OCI-LY3 (cell line): ENCODE measurements around the gene LMX1A.
A peak's percentile ranks its signal among the peaks of the same experiment; 100 is the strongest.

Source experiments
- H2AFZ ChIP-seq: fragments of 200-600, 300-600 bp; shearing (Covaris generic); 2 replicates; pipeline ENCODE4 v1.6.0; 2014; ENCODE audit warnings: antibody characterized with exemption, low read depth, low read length
- H3K27ac ChIP-seq: fragments of 200-600, 300-600 bp; sonication (generic); 2 replicates; pipeline ENCODE4 v1.5.1; 2014; ENCODE audit warnings: mild to moderate bottlenecking, low read length, moderate library complexity, mixed read lengths
- H3K27me3 ChIP-seq: fragments of 200-600, 300-600 bp; sonication (generic); 2 replicates; pipeline ENCODE4 v1.6.1; 2014; ENCODE audit warnings: low read depth, low read length, mixed read lengths
- H3K36me3 ChIP-seq: fragments of 200-600, 300-600 bp; sonication (generic); replicated peaks from 2 replicates; pipeline ENCODE3; 2014; ENCODE audit warnings: low read depth, low read length, mixed read lengths
- H3K4me1 ChIP-seq: fragments of 300-600, 200-600 bp; sonication (generic); 2 replicates; pipeline ENCODE4 v1.6.1; 2014; ENCODE audit warnings: low read length, mixed read lengths
- H3K4me2 ChIP-seq: fragments of 200-600, 300-600 bp; sonication (generic); 2 replicates; pipeline ENCODE4 v1.6.1; 2014; ENCODE audit warnings: low read length, mixed read lengths
- H3K4me3 ChIP-seq: fragments of 300-600, 200-600 bp; sonication (generic); 2 replicates; pipeline ENCODE4 v1.5.1; 2014; ENCODE audit warnings: antibody characterized with exemption, mild to moderate bottlenecking, low read length, moderate library complexity
- H3K79me2 ChIP-seq: fragments of 300-600, 200-600 bp; shearing (Covaris generic); 2 replicates; pipeline ENCODE4 v1.6.1; 2014; ENCODE audit warnings: mild to moderate bottlenecking, low read length, mixed read lengths
- H3K9ac ChIP-seq: fragments of 300-600, 200-600 bp; shearing (Covaris generic); 2 replicates; pipeline ENCODE4 v1.6.0; 2014; ENCODE audit warnings: mild to moderate bottlenecking, low read length, moderate library complexity
- H3K9me3 ChIP-seq: fragments of 200-600, 300-600 bp; shearing (Covaris generic); 2 replicates; pipeline ENCODE4 v1.6.1; 2014; ENCODE audit warnings: low read length, mixed read lengths; ENCODE audit not compliant: insufficient read depth
- H4K20me1 ChIP-seq: fragments of 200-600, 300-600 bp; sonication (generic); 2 replicates; pipeline ENCODE4 v1.6.1; 2016; ENCODE audit warnings: low read length, mixed read lengths; ENCODE audit not compliant: insufficient read depth
- EZH2phosphoT487 ChIP-seq: fragments of 200-600 bp; shearing (Covaris generic); IDR thresholded peaks from 2 replicates; pipeline ENCODE4 v1.6.1; 2018; ENCODE audit warnings: antibody characterized with exemption, mixed run types, low read depth
- TF ChIP-seq, protein P1 (sequence below): fragments of 200-600, 300-600 bp; sonication (generic); IDR thresholded peaks from 2 replicates; pipeline ENCODE4 v1.5.1; 2014; ENCODE audit warnings: antibody characterized with exemption, low read length, low read depth

Gene LMX1A

DNA sequence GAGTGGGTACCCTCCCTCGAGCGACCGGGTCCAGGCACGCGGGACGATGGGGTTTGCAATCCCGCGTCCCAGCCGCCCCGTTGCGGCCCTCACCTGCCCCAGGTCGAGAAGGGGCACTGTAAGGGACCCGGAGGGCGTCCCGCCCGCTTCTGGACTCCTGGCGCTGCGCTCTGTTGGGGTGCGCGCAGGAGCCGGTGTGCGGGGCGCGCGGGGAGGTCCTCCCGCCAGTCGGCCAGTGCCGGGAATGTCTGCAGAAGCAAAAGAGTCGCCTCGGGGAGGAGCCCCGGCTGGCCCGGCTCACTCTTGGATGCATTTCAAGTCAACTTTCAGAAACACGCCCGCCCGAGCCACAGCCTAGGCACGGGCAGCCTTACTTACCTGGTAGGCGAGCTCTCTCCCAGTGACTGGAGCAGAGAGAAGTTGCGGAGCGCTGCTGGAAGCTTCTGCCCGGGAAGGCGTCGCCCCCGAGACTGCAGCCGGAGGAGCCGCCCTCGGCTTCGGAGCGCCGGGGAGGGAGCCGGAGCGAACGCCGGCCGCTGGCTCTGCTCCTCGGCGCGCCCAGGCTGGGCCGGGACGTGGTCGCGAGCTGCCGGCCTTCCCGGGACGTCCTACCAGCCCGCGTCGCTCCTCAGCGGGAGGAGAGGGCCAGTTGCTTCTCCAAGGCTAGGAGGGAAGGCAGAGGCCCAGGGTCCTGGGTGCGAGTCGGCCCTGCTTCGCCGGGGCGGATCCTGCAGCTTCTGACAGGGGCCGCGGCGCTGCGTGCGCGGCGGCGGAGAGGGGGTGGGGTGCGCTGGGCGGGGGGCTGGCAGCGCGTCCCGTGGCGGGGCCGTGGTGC, at the start of gene LMX1A:
TSS of gene LMX1A (minus strand) at position 739 of the 835 bp plus-strand sequence. CDS start 1,156 bp downstream, outside the sequence.
- H3K4me1 ChIP-seq, result no peaks in the 10 kb centered on the region
- no peaks in the 10 kb centered on the region for H4K20me1 ChIP-seq
- TF ChIP-seq EZH2phosphoT487, result no peak
- TF ChIP-seq, protein P1, sequence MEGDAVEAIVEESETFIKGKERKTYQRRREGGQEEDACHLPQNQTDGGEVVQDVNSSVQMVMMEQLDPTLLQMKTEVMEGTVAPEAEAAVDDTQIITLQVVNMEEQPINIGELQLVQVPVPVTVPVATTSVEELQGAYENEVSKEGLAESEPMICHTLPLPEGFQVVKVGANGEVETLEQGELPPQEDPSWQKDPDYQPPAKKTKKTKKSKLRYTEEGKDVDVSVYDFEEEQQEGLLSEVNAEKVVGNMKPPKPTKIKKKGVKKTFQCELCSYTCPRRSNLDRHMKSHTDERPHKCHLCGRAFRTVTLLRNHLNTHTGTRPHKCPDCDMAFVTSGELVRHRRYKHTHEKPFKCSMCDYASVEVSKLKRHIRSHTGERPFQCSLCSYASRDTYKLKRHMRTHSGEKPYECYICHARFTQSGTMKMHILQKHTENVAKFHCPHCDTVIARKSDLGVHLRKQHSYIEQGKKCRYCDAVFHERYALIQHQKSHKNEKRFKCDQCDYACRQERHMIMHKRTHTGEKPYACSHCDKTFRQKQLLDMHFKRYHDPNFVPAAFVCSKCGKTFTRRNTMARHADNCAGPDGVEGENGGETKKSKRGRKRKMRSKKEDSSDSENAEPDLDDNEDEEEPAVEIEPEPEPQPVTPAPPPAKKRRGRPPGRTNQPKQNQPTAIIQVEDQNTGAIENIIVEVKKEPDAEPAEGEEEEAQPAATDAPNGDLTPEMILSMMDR, result no peak
- H3K36me3 ChIP-seq, result no peaks in the 10 kb centered on the region
- peaks cover 18% of the 10 kb centered on the region for H3K27me3 ChIP-seq
- H3K9me3 ChIP-seq, result no peaks in the 10 kb centered on the region
- H3K27ac ChIP-seq, result no peak within 1 kb of the TSS
- no peak within 1 kb of the TSS for H3K4me2 ChIP-seq
- H3K79me2 ChIP-seq, result no peaks in the 10 kb centered on the region
- no peak within 1 kb of the TSS for H3K9ac ChIP-seq
- no peak within 1 kb of the TSS for H3K4me3 ChIP-seq
- no peak within 1 kb of the TSS for H2AFZ ChIP-seq

DNA sequence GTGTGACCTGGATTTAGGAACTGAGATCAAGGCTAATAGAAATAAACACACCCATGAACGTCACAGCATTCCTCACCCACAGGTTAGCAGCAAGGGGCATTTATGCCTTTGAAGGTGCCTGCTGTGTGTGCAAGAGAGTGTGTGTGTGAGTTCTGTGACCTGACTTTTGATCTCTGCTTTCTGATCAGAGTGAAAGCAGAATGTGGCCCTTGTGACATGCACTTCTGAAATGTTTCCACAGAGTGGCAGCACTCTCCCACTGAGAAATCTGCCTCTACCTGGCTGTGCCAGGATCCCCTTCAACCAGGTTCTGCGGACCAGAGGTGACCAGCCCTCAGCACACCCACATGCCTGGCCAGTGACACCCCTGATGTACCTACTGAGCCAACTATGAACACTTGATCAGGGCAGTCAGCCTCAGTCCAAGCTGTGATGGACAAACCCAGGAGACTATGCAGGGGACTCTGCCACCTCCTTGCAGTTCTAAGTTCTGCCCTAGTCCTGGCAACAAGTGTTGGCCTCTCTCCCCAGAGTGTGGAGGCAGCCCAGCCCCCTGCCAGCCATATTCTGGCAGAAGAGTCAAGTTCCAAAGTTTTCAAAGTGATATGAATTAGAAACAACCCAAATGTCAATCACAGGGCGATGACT, 47.4 kb upstream of the LMX1A start:
- Histone ChIP-seq H3K36me3 (no peaks in the 10 kb centered on the region), H3K9me3 (no peaks in the 10 kb centered on the region), H3K9ac (no peak overlapping the region), H4K20me1 (peaks cover 2% of the 10 kb centered on the region; the same call in 1 of the 2 replicates), H3K79me2 (no peaks in the 10 kb centered on the region), H3K27me3 (peaks cover 83% of the 10 kb centered on the region), H3K4me1 (no peaks in the 10 kb centered on the region), H3K4me3 (no peak overlapping the region), H2AFZ (no peak overlapping the region), H3K27ac (no peak overlapping the region), H3K4me2 (peak overlapping the region; percentile 47)
- TF ChIP-seq, protein P1, result peak; percentile 84
- TF ChIP-seq EZH2phosphoT487, result no peak

DNA sequence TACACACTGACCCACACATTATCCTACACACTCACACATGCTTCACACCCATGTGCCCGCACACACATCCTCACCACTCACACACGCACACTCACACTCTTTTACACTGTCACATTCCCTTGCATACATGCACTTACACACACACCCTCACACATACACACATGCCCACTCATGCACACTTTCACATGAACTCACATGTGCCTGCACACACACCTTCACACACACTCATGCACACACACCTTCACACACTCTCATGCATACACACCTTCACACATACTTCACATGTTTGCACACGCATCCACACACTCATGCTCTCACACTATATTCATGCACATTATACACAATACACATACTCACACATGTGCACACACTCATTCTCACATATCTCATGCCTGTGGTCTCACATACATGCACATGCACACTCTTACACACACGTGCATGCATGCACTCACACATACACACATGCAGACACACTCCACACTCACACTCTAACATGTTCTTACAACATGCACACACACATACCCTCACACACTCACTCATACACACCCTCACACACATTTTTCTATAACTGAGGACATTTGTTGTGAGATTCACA, 46.1 kb upstream of the LMX1A start:
- no peak overlapping the region for H3K9ac ChIP-seq

More for the DNA sequence above, 46.1 kb upstream of the LMX1A start:
- Histone ChIP-seq H3K27ac (no peak overlapping the region), H3K27me3 (peaks cover 85% of the 10 kb centered on the region), H3K9me3 (no peaks in the 10 kb centered on the region), H3K4me3 (no peak overlapping the region), H2AFZ (no peak overlapping the region), H3K4me2 (no peak overlapping the region), H4K20me1 (peaks cover 2% of the 10 kb centered on the region; the same call in 1 of the 2 replicates), H3K4me1 (no peaks in the 10 kb centered on the region), H3K79me2 (no peaks in the 10 kb centered on the region), H3K36me3 (no peaks in the 10 kb centered on the region)
- TF ChIP-seq EZH2phosphoT487, result no peak
- TF ChIP-seq, protein P1, result no peak
